Vagina (tissue), 2 donors: ENCODE results near the gene ALDH4A1. TPM values are rescaled to one million over a fixed set of nuclear protein-coding genes. Genes with fewer than 3 reads are reported as not detected.
"Not testable (repeated sequence)": the region's sequence is repeated elsewhere in the genome, so short reads cannot be mapped to it uniquely, and the experiment has no call there.

ENCODE experiments used
- DNase-seq, 2 donors: peaks; one replicate each; pipeline ENCODE4 v3.0.0-alpha.2; 2017; ENCODE audit errors: extremely low spot score in 2 of 2
- H3K27ac ChIP-seq: fragments of 200-600 bp; sonication (generic); one replicate; pipeline ENCODE4 v1.5.1; 2019
- H3K27me3 ChIP-seq: fragments of 200-600 bp; sonication (generic); one replicate; pipeline ENCODE4 v1.5.1; 2019
- H3K36me3 ChIP-seq, 2 donors: fragments of 200-600 bp; sonication (generic); one replicate each; pipeline ENCODE4 v1.5.1; 2017 to 2019
- H3K4me1 ChIP-seq: fragments of 200-600 bp; sonication (generic); one replicate; pipeline ENCODE4 v1.5.1; 2019
- H3K4me3 ChIP-seq, 2 donors: fragments of 200-600 bp; sonication (generic); 1 replicate in 1 of 2; 2 replicates in 1 of 2; pipeline ENCODE4 v1.5.1; 2016 to 2019
- H3K9me3 ChIP-seq: fragments of 200-600 bp; sonication (generic); one replicate; pipeline ENCODE4 v1.5.1; 2019
- POLR2A ChIP-seq, 2 donors: fragments of 450-650 bp; IDR thresholded peaks; one replicate each; pipeline ENCODE4 v1.6.1; 2017; ENCODE audit warnings: antibody characterized with exemption in 2 of 2, mild to moderate bottlenecking in 2 of 2, moderate library complexity in 2 of 2
- POLR2AphosphoS5 ChIP-seq, 2 donors: sonication (generic); formaldehyde crosslinking; IDR thresholded peaks; one replicate each; pipeline ENCODE4 v1.9.0; 2017; ENCODE audit warnings: antibody characterized with exemption in 2 of 2, mild to moderate bottlenecking in 2 of 2, low read depth in 1 of 2; ENCODE audit not compliant: insufficient read depth in 1 of 2
- intact Hi-C: fragments of 100-400 bp; cut with DNase I; formaldehyde crosslinking; loops from one replicate; pipeline ENCODE4 v1.15.1; 2023
- total RNA-seq: library from RNA; depleted of rRNA; stranded (reverse); fragments of >200 nt; gene quantifications from one replicate; pipeline ENCODE4 v1.2.3, GENCODE V29; 2016
- TF ChIP-seq, protein P1 (sequence below), 3 experiments: fragments of 450-650 bp in 2 of 3; fragments of 200-600 bp in 1 of 3; sonication (generic) in 1 of 3; IDR thresholded peaks; one replicate each; pipeline ENCODE4 v1.5.1; 2017 to 2019; ENCODE audit warnings: antibody characterized with exemption in 3 of 3, mild to moderate bottlenecking in 2 of 3, moderate library complexity in 2 of 3

ALDH4A1 gene
- total RNA-seq, 1 donor from 2014 or later: 39.5 TPM

DNA sequence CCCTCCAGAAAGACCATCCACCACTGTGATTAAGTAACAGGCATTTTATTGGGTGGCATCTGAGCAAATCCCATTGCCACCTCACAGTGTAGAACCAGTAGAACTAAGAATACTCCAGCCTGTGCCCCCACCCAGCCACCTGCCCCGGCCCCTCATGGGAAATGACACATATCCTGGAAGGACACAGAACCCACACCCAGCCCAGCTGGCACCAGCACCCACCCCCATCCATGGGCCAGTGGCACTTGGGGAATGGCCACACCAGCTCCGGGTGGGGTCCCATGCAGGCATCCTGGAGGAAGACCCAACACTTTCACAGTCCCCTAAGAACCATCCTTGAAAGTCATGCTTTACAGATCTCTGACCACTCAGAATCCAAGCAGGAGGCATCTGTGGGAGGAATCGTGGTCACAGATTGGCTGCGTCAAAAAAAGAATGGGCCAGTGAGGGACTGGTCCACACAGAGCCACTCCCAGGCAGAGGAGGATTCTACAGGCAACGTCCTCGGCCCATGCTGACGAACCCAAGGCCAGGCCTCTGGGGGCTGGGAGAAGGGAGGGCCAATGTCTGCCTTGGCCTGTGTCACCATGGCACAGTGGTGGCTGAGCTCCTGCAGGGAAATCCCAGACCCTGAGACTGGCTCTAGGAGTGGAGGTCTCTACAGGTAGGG, 30.8 kb downstream of the ALDH4A1 start:
- TF ChIP-seq POLR2A (IDR thresholded peaks at IDR 0.05): no peak
- TF ChIP-seq, protein P1, sequence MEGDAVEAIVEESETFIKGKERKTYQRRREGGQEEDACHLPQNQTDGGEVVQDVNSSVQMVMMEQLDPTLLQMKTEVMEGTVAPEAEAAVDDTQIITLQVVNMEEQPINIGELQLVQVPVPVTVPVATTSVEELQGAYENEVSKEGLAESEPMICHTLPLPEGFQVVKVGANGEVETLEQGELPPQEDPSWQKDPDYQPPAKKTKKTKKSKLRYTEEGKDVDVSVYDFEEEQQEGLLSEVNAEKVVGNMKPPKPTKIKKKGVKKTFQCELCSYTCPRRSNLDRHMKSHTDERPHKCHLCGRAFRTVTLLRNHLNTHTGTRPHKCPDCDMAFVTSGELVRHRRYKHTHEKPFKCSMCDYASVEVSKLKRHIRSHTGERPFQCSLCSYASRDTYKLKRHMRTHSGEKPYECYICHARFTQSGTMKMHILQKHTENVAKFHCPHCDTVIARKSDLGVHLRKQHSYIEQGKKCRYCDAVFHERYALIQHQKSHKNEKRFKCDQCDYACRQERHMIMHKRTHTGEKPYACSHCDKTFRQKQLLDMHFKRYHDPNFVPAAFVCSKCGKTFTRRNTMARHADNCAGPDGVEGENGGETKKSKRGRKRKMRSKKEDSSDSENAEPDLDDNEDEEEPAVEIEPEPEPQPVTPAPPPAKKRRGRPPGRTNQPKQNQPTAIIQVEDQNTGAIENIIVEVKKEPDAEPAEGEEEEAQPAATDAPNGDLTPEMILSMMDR (IDR thresholded peaks at IDR 0.05): no peak
- TF ChIP-seq POLR2AphosphoS5 (IDR thresholded peaks at IDR 0.05; ENCODE audit: insufficient read depth in 1 of 2, low read depth in 1 of 2): no peak
- intact Hi-C loops: loop anchor here (10.0 kb wide), 1 partner anchor 277 kb away; no protein-coding TSS in a partner anchor
- DNase-seq: no peak
- no peaks in the 10 kb centered on the region for H3K27me3 ChIP-seq
- H3K9me3 ChIP-seq: no peaks in the 10 kb centered on the region
- no peaks in the 10 kb centered on the region for H3K4me1 ChIP-seq
- H3K4me3 ChIP-seq: no peak overlapping the region
- no peak overlapping the region for H3K27ac ChIP-seq
- H3K36me3 ChIP-seq: no peaks in the 10 kb centered on the region

DNA sequence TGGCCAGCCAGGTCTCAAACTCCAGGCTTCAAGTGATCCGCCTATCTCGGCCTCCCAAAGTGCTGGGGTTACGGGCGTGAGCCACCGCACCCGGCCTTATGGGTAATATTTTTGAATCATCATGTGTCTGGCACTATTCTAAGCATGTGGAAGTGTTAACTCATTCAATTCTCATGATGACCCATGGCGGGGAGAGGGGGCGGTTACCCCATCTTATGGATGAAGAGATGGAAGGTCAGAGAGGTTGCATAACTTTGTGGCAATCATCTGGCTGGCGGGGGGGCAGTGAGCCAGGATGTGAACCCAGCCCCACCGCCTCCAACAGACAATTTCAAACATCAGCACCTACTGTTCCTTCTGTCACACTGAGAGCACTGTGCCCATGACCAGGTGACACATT, 31.4 kb downstream of the ALDH4A1 start:
- Histone ChIP-seq H3K27me3 (no peaks in the 10 kb centered on the region), H3K4me1 (no peaks in the 10 kb centered on the region), H3K4me3 (no peak overlapping the region), H3K9me3 (no peaks in the 10 kb centered on the region), H3K36me3 (no peaks in the 10 kb centered on the region), H3K27ac (no peak overlapping the region)
- no peak for DNase-seq
- TF ChIP-seq, protein P1 (IDR thresholded peaks at IDR 0.05): no peak
- TF ChIP-seq POLR2A (IDR thresholded peaks at IDR 0.05) (no peak), POLR2AphosphoS5 (IDR thresholded peaks at IDR 0.05; ENCODE audit: insufficient read depth in 1 of 2, low read depth in 1 of 2) (no peak)
- intact Hi-C loops: loop anchor here (10.0 kb wide), 1 partner anchor 276 kb away; no protein-coding TSS in a partner anchor

DNA sequence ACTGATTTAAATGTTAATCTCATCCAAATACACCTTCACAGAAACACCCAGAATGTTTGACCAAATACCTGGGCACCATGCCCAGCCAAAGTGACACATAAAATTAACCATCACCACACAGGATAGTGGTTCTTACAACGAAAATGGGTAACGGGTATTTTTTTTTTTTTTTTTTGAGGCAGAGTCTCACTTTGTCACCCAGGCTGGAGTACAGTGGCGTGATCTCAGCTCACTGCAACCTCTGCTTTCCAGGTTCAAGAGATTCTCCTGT, 31.8 kb downstream of the ALDH4A1 start:
- H3K4me1 ChIP-seq, H3K36me3 ChIP-seq, H3K27me3 ChIP-seq, H3K9me3 ChIP-seq, H3K4me3 ChIP-seq, DNase-seq, H3K27ac ChIP-seq: not testable (repeated sequence)
- intact Hi-C loops: loop anchor here (10.0 kb wide), 1 partner anchor 276 kb away; no protein-coding TSS in a partner anchor

DNA sequence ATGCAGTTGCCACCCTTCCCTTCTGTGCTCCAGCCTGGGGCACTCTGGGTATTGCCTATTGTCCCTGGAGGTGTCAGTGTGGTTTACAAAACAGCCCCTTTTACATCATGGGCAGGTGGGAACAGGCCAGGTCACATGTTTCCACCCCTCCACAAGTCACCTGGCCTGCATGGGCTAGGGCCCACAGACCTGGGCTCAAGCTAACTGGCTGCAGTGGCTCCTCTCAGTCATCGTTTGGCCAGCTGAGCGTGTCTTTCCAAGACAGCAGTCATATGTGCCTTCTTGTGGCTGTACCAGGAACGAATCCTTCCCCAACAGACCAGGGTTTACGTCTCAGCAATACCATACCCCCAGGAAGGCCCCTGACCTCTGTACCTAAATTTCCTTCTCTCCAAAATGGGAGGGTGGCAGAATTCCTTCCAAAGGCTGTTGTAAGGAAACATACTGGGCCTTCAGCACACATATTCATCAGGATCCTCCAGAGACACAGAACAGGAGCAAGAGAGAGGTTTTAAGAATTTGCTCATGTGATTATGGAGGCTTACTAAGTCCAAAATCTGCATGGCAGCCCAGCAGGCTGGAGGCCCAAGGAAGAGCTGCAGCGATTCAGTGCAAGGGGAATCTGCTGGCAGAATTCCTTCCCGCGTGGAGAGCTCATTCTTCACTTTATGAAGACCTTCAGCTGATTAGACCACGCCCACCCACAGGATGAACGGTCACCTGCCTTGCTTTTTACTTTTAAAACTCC, 32.3 kb downstream of the ALDH4A1 start:
- Histone ChIP-seq H3K4me3 (no peak overlapping the region), H3K27ac (no peak overlapping the region), H3K4me1 (no peaks in the 10 kb centered on the region), H3K36me3 (no peaks in the 10 kb centered on the region), H3K9me3 (no peaks in the 10 kb centered on the region), H3K27me3 (no peaks in the 10 kb centered on the region)
- TF ChIP-seq, protein P1 (IDR thresholded peaks at IDR 0.05): no peak
- no peak for TF ChIP-seq POLR2AphosphoS5 (IDR thresholded peaks at IDR 0.05; ENCODE audit: insufficient read depth in 1 of 2, low read depth in 1 of 2)
- no peak for TF ChIP-seq POLR2A (IDR thresholded peaks at IDR 0.05)
- intact Hi-C loops: loop anchor here (10.0 kb wide), 1 partner anchor 275 kb away; no protein-coding TSS in a partner anchor
- no peak for DNase-seq

DNA sequence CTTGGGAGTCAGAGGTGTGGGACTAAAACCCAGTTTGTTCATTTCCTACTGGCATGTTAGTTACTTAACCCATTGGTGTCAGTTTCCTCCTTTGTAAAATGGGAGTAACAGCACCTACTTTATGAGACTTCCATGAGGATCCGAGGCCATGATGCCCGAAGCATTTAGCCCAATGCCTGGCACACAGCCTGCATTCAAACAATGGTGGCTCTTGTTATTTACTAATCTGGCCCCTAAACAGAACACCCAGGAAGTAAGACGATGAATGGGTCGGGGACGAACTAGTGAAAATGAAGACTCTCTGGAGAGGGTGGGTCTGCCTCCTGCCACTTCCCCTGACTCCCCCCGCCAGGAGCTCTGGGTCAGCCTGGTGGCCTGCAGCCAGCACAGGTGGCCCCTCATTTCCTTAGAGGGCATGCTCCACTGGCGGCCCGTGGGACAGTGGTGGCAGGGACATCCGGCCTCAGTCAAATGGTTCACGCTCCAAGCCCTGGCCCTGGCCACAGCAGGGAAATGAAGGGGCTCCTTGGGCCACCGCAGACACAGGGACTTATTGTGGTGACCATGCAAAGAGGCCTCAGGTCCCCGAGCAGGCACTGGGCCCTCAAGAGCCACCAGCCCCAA, 33.4 kb downstream of the ALDH4A1 start:
- H3K27me3 ChIP-seq: no peaks in the 10 kb centered on the region
- intact Hi-C loops: no loop called here
- no peaks in the 10 kb centered on the region for H3K36me3 ChIP-seq
- no peaks in the 10 kb centered on the region for H3K4me1 ChIP-seq
- no peak overlapping the region for H3K4me3 ChIP-seq
- TF ChIP-seq, protein P1 (IDR thresholded peaks at IDR 0.05): no peak
- TF ChIP-seq POLR2AphosphoS5 (IDR thresholded peaks at IDR 0.05; ENCODE audit: insufficient read depth in 1 of 2, low read depth in 1 of 2): no peak
- no peak for TF ChIP-seq POLR2A (IDR thresholded peaks at IDR 0.05)
- H3K9me3 ChIP-seq: no peaks in the 10 kb centered on the region
- no peak overlapping the region for H3K27ac ChIP-seq
- DNase-seq: no peak
